Activated T-helper 9 cell treated with anti-CD3 and anti-CD28 coated beads, Interleukin-2, amount 50 U/mL, for 16 hours (primary cell): ENCODE results near the gene OTUD6A.
"Not testable (repeated sequence)": the region's sequence is repeated elsewhere in the genome, so short reads cannot be mapped to it uniquely, and the experiment has no call there.

ENCODE experiments used
- DNase-seq: peaks from one replicate; pipeline ENCODE4 v3.0.0-alpha.2; 2020; ENCODE audit warnings: low read depth

Gene OTUD6A

DNA sequence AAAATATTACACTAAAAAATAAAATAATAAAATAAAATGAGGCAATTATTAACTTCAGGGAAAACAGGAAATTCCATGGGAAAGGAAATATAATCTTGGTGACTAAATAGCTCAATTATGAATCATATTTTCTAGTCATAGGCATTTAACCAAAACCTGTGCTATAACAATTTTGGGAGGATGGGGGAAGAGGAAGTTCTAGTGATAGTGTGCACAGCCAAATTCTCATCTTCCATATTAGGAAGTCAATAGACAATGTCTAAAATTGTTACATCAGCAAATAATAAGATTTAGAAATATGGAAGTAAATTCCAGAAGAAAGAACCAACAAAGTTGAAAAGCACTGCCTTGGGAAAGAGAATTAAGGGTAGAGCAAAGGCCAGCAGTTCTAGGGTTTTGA, 15.3 kb upstream of the OTUD6A start:
- DNase-seq, result no peak

GRCh38 chrX:70049406-70049805, 12.9 kb upstream of the OTUD6A start:
- DNase-seq, result no peak

GRCh38 chrX:70049925-70050324, 12.3 kb upstream of the OTUD6A start, which contains the start of gene AWAT2:
Gene AWAT2, minus strand, starts transcription at chrX:70049938. Its CDS starts 6 bp downstream, at chrX:70049932.
- no peak for DNase-seq

DNA sequence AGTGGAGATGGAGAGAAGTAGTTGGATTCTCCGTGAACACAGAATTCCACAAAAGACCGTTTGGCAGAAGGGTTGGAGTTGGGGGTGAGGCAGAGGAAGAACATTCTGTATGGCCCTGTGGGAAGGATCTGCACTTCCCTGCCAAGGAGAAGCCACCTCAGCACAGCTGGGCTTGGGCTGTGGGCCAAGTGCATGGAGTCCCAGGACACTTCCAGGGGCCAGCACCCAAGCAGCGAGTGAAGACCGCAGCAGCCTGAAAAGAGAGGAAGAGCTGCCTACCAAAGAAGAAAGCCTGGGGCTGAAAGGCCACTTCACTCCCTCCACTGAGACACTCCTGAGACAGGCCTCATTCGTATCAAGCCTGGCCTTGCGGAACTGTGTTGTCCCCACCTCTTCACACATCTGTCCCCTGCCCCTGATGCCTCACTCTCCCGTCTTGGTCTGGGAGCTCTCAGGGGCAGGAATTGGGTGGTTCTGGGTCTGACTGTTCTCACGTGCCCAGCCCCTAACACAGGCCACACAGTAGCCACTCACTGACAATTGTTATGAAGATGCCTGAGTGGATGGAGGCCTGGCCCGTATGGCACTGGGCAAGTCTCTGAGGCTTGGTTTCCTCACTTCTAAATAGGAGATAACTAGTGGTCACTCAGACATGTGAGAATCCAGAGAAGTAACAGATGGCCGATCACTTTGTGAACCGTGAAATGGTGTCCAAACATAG, 9.2 kb upstream of the OTUD6A start:
- DNase-seq, result no peak

DNA sequence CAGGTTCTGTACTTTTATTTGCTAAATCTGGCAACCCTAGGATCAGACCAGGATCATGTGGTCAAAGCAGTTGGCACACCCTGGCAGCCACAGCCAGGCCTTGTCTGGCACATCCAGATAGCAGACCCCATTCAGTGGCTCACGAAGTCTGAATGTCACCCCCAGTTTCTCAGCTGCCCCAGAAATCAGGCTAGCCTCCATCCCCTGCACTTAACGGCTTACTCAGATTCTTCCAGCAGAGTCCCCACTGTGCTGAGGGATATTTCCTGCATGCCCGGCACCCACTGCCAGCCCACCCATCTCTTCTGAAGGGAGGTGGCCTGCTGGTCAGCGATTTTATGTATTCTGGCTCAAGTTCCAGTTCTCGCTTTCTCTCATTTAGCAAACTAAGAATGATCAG, 7.9 kb upstream of the OTUD6A start:
- no peak for DNase-seq

- no peak for DNase-seq
These were observed 799 bp downstream of the OTUD6A start for GRCh38 chrX:70062961-70063550.

GRCh38 chrX:70066646-70067045, 4.4 kb downstream of the OTUD6A start:
- no peak for DNase-seq

- no peak for DNase-seq
These were observed 17.0 kb downstream of the OTUD6A start for GRCh38 chrX:70079297-70079696.

DNA sequence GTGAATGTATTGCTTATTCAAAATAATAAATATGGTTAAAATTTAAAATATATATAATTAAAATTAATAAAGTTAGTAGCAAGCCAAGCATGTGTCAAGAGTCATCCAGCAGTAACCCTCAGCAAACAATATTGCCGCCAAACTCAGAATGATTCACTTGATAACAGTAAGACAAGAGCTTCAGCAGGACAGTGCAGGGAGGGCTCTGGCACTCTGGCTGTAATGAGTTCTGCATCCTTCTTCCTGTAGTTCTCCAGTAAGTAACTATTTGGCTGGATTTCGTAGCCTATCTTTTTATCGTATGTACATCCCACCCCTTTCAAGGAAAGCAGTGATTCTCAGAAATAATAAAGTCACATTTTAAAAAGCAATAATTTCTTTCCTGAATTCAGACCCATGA, 17.6 kb downstream of the OTUD6A start:
- DNase-seq, result no peak

DNA sequence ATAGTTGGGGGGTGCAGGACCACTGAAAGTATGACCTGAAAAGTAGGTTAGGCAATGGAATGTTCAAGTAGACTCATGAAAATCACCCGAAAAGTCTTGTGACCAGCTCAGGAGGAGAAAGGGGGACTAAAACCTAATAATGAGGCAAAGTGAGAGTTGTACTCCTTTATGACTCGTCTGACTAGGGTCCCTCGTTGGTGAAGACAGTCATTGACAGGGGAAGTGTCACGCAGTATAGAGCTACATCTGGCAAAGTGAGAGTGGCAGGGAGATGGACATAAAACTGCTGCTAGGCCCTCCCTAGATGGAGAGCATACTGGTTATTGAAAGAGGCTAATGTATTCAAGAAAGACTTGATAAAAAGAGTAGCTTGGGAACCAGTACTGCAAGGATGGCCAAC, 20.5 kb downstream of the OTUD6A start:
- DNase-seq, result no peak

DNA sequence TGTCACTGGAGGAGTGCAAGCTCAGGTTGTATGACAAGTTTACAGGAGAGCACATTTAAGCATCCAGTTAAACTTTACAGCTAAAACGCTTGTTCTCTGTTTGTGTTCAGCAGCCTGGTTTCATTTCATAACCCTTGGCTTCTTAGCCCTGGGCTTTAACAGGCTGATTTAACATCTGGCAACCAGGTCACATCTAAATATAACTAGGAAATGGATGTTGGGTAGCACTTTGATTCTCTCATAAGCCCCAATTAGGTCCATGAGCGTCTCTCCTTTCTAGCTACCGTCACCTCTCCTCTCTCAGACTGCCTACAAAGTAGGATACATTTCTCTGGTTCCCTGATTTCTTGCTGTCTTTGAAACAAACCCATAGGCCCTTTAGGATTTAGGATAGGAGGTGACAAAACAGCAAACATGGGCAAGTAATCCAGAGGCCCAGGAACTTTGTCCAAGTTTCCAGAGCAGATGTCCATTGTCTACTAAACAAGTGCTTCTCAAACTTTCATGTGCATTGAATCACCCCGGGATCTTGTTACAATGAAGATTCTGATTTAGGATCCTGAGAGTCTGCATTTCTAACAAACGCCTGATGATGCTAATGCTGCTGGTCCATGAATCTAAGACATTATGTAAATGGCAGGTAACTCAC, 22.5 kb downstream of the OTUD6A start:
- DNase-seq, result no peak

GRCh38 chrX:70087857-70088630, 25.8 kb downstream of the OTUD6A start:
- DNase-seq, result no peak

GRCh38 chrX:70088751-70089150, 26.5 kb downstream of the OTUD6A start:
- no peak for DNase-seq

GRCh38 chrX:70089604-70090297, 27.5 kb downstream of the OTUD6A start:
- no peak for DNase-seq

DNA sequence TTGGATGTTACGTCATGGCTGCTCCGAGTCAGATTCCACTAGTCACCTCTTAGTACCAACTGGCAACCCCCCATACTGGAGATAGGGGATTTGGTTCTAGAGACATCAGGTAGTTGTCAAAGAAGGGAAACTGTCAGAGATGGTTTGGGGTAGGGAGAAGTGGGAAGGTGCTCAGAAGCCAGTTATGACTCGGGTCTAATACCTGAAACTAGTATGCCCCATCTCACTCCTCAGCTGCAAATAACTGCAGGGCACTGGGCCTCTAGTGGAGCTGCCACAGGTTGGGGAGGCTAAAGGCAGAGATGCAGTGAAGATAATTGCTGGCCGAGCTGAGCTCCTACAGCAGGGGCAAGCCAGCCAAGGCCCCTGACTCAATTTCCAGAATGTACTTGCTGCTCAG, 30.0 kb downstream of the OTUD6A start:
- DNase-seq, result no peak

GRCh38 chrX:70096052-70096451, 33.8 kb downstream of the OTUD6A start:
- no peak for DNase-seq

DNA sequence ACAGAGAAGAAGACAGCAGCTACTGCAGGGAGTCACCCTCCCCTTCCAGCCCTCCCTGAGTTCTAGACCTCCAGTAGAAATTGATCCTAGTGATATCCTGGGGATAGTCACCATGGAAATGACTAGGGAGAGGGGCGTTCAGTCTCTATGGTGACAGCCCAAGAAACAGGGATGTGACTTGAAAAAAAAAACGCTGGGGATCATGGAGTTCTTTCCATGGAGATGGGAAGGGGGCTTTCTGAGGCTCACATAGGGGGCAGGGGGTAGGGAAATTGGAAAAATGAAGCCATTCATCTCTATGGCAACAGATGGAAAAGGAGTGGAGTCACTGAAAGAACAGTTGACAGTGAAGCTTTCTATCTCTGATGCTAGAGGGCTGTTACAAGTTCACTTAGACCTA, 43.0 kb downstream of the OTUD6A start:
- no peak for DNase-seq

GRCh38 chrX:70111436-70112026, 49.3 kb downstream of the OTUD6A start:
- DNase-seq, result not testable (repeated sequence)
